ENCODE data around the gene HJV.

Gene HJV

DNA sequence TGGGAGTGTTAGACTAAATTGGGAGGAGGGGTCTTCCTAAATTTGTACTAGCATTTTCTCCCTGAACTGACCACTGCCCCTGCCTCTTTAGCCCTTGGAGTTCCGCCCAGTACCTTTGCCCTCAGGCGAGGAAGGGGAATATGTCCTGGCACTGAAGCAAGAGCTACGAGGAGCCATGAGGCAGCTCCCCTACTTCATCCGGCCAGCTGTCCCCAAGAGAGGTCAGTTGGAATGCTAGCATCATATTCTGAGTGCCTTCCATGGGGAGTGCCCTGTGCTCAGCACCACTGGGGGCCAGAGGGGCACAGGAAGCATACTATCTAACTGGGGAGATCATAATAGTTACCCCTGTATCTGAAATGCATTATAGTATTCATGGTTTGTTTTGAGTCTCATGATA, 46.3 kb downstream of the HJV start:
- no peak for DNase-seq

GRCh38 chr1:145974721-145975120, 46.8 kb downstream of the HJV start:
- DNase-seq = no peak

- no peak for DNase-seq
Measured at GRCh38 chr1:145972580-145972979, 49.0 kb downstream of the HJV start.
